ENCODE data around the gene SSH2.

GRCh38 chr17:29623283-29623647 is 306.8 kb downstream of the SSH2 start:
- TF ChIP-seq, protein P1, sequence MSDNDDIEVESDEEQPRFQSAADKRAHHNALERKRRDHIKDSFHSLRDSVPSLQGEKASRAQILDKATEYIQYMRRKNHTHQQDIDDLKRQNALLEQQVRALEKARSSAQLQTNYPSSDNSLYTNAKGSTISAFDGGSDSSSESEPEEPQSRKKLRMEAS (IDR thresholded peaks at IDR 0.05) = no peak
- TF ChIP-seq CTCF (IDR thresholded peaks at IDR 0.05; ENCODE audit: low read depth, low read length, missing input control) = no peak
- TF ChIP-seq RAD21 (IDR thresholded peaks at IDR 0.05) = no peak
- TF ChIP-seq SP1 (IDR thresholded peaks at IDR 0.05) = no peak
- no peak for TF ChIP-seq JUND (IDR thresholded peaks at IDR 0.05)
- TF ChIP-seq GABPA (IDR thresholded peaks at IDR 0.05 in 1 of 2, conservative IDR thresholded peaks at IDR 0.05 in 1 of 2) = no peak
- TF ChIP-seq YY1 (IDR thresholded peaks at IDR 0.05) = no peak
- TF ChIP-seq HNF4A (conservative IDR thresholded peaks at IDR 0.05) = no peak
- TF ChIP-seq, protein P2, sequence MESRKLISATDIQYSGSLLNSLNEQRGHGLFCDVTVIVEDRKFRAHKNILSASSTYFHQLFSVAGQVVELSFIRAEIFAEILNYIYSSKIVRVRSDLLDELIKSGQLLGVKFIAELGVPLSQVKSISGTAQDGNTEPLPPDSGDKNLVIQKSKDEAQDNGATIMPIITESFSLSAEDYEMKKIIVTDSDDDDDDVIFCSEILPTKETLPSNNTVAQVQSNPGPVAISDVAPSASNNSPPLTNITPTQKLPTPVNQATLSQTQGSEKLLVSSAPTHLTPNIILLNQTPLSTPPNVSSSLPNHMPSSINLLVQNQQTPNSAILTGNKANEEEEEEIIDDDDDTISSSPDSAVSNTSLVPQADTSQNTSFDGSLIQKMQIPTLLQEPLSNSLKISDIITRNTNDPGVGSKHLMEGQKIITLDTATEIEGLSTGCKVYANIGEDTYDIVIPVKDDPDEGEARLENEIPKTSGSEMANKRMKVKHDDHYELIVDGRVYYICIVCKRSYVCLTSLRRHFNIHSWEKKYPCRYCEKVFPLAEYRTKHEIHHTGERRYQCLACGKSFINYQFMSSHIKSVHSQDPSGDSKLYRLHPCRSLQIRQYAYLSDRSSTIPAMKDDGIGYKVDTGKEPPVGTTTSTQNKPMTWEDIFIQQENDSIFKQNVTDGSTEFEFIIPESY (IDR thresholded peaks at IDR 0.05) = no peak
- TF ChIP-seq NR2F2 (IDR thresholded peaks at IDR 0.05) = no peak
